SK-N-MC (cell line): ENCODE data around the gene TAS2R60.
"Not testable (repeated sequence)": the region's sequence is repeated elsewhere in the genome, so short reads cannot be mapped to it uniquely, and the experiment has no call there.

Source experiments
- DNase-seq: peaks from one replicate; pipeline ENCODE4 v3.0.0-alpha.2; 2011; ENCODE audit warnings: low read depth, low spot score
- H3K27ac ChIP-seq: fragments of 200-600 bp; sonication (generic); 2 replicates; pipeline ENCODE4 v1.5.1; 2016; ENCODE audit warnings: mixed run types
- H3K36me3 ChIP-seq: fragments of 200-600 bp; sonication (generic); 2 replicates; pipeline ENCODE4 v1.6.1; 2017; ENCODE audit warnings: antibody characterized with exemption, low read length, mixed read lengths; ENCODE audit not compliant: insufficient read depth
- H3K4me3 ChIP-seq: fragments of 200-600 bp; sonication (generic); 2 replicates; pipeline ENCODE4 v1.5.1; 2016
- H3K9ac ChIP-seq: fragments of 200-600 bp; sonication (generic); 2 replicates; pipeline ENCODE4 v1.8.0; 2017; ENCODE audit warnings: mixed run types, mixed read lengths; ENCODE audit not compliant: insufficient read length
- H3K9me3 ChIP-seq: fragments of 200-600 bp; sonication (generic); 2 replicates; pipeline ENCODE4 v1.6.1; 2017; ENCODE audit warnings: low read depth, mild to moderate bottlenecking, antibody characterized with exemption, low read length, moderate library complexity, mixed read lengths
- EZH2 ChIP-seq: fragments of 200-600 bp; sonication (generic); IDR thresholded peaks from one replicate; pipeline ENCODE4 v1.6.1; 2017; ENCODE audit warnings: antibody characterized with exemption
- FOXP2 ChIP-seq: optimal IDR thresholded peaks from 2 replicates; pipeline ENCODE3; 2011; ENCODE audit warnings: mild to moderate bottlenecking, moderate library complexity; ENCODE audit not compliant: insufficient read depth; ENCODE audit errors: extremely low read length, control extremely low read depth
- POLR2AphosphoS5 ChIP-seq: IDR thresholded peaks from 2 replicates; pipeline ENCODE4 v1.6.1; 2012; ENCODE audit warnings: mild to moderate bottlenecking, low read depth, low read length, borderline replicate concordance

Gene TAS2R60

DNA sequence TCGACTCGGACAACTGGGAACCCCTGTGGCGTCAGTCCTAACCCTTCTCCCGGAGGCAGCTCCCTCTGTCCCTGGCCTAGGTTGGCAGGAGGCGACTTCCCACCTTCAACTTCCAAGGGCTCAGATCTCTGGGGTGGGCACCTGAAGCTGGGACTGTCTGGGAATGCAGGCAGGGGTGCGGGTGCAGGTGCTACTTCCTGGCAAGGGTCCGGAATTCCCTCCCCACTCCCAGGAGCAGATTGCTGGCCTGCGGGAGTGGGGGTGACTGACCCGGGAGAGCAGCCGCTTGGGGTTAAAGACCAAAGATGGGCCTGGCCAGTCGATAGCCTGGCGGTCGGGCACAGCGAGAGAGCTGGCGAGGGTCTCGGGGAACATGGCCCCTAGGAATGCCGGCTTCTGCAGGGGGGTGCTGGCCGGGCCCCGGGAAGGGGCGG, 35.0 kb upstream of the TAS2R60 start:
- Histone ChIP-seq H3K4me3 (no peak overlapping the region), H3K27ac (no peak overlapping the region), H3K9me3 (no peaks in the 10 kb centered on the region), H3K9ac (no peak overlapping the region), H3K36me3 (no peaks in the 10 kb centered on the region)
- TF ChIP-seq FOXP2 (no peak), EZH2 (no peak), POLR2AphosphoS5 (no peak)
- DNase-seq, result no peak

DNA sequence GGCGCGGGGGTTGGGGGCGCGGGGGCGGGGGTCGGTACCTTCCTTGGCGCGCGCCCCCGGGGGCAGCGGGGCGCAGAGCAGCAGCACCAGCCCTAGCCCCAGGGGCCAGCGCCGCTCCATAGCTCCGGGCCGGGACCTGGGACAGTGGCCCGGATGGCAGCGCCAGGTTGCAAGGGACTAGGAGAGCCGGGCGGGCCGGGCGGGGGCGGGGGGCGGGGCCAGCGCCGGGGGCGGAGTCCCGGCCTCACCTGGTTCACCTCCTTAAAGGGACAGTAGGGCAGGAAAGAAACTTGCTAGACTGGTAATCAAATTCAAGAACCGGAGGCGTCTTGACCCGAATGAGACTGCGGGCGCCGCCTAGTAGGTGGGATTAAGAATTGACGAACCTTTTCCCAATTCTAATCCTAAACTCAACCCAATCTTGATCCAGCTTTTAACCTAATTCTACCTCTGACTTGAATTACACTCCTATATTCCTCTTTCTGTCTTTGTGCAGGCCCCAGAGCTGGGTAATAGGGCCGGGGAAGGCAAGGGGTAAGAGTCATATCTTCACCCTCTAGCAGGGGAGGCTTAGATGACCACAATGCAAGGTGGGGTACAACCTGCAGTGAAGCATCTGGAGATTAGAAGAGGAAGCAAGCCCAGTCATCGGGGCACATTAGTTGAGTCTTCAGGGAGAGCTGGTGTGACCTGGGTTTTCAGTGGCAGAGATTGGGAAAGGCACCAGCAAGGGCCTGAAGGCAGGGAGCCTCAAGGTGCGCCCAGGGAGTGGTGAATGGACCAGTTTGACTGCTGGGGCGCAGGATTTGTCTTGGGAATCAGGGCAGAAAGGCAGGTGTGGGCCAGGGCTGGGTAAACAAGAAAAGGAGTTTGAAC, 34.3 kb upstream of the TAS2R60 start, which contains the start of gene EPHA1:
TSS of gene EPHA1 (minus strand) at position 171 of the 876 bp plus-strand sequence. CDS start at position 120, 51 bp downstream.
- no peak within 1 kb of the TSS for H3K4me3 ChIP-seq
- TF ChIP-seq EZH2 (no peak), POLR2AphosphoS5 (no peak), FOXP2 (no peak)
- no peaks in the 10 kb centered on the region for H3K9me3 ChIP-seq
- H3K9ac ChIP-seq, result no peak within 1 kb of the TSS
- H3K27ac ChIP-seq, result no peak within 1 kb of the TSS
- H3K36me3 ChIP-seq, result no peaks in the 10 kb centered on the region
- no peak for DNase-seq

DNA sequence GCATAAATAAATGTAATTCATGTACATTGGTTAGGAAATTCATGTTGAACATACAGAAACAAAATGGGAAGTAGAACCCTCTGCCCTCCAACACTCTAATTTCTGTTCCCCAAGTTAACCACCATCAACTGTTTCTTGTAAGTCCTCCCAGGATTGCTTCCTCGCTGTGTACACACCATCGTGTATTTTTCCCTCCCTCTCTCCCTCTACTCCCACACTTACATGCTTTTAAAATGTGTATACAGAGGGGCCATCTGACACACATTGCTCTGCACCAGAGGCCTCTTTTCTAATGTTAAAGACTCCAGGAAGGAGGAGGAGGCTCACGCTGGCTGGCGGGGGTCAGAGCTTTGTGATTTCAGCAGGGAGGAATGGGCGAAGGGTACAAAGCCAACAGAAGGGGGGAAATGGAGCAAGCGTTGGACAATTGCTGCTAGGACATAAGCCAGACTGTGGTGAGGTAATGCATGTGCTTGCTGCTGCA, 32.7 kb upstream of the TAS2R60 start:
- Histone ChIP-seq H3K27ac (no peak overlapping the region), H3K9ac (peak overlapping the region; percentile 14), H3K4me3 (peak overlapping the region; percentile 17; the same call in 1 of the 2 replicates)

DNA sequence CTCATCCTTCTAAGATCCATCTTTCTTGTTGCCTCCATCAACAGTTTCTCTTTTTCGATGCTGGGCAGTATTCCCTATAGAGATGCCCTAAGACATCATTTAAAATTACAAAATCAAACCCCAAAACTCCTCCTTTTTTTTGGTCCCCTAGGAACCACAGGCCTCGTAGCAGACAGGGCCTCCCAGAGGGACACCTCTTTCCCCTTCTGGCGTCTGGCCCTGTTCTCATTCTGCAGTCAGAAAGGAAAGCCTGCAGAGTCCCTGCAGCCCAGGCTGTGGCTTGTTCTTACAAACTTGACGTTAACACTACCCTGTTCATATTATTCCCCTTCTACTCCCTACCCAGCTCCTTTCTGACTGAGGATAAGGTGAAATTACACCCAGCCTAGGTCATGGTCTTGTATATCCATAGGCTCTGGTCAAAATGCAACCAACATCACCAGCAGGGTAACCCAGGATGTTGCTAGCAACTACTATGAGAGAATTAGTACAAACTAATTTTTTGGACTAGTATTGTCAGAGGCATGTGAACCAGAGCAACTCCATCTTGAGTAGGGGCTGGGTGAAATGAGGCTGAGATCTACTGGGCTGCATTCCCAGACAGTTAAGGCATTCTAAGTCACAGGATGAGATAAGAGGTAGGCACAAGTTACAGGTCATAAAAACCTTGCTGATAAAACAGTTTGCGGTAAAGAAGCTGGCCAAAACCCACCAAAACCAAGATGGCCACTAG, 31.1 kb upstream of the TAS2R60 start:
- Histone ChIP-seq H3K4me3 (no peak overlapping the region), H3K9me3 (no peaks in the 10 kb centered on the region), H3K27ac (no peak overlapping the region), H3K36me3 (no peaks in the 10 kb centered on the region), H3K9ac (no peak overlapping the region)
- TF ChIP-seq EZH2, result no peak
- no peak for TF ChIP-seq POLR2AphosphoS5
- no peak for TF ChIP-seq FOXP2
- no peak for DNase-seq

More for the DNA sequence above, 32.7 kb upstream of the TAS2R60 start:
- no peaks in the 10 kb centered on the region for H3K9me3 ChIP-seq
- no peak for DNase-seq
- H3K36me3 ChIP-seq, result no peaks in the 10 kb centered on the region
- TF ChIP-seq FOXP2 (no peak), EZH2 (no peak), POLR2AphosphoS5 (no peak)

DNA sequence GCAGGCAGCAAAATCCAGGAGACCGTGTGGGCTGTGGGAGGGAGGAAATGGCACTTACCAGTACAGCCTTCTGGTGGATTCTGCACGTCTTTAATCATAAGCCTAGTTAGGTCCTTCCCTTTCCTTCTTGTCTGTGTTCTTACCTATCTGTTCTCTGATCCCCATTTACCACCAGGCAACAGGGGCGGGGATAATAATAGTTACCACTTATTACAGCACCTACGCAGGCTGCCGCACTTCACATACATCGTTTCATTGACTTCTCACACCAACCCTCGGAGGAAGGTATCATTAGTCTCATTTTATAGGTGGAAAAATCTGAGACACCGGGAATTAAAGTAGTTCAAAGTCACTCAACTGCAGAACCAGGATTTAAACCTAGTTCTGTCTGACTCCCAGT, 30.1 kb upstream of the TAS2R60 start:
- Histone ChIP-seq H3K9ac (no peak overlapping the region), H3K27ac (no peak overlapping the region), H3K36me3 (no peaks in the 10 kb centered on the region), H3K4me3 (no peak overlapping the region), H3K9me3 (no peaks in the 10 kb centered on the region)
- DNase-seq, result no peak
- TF ChIP-seq FOXP2, result no peak
- no peak for TF ChIP-seq EZH2
- no peak for TF ChIP-seq POLR2AphosphoS5

DNA sequence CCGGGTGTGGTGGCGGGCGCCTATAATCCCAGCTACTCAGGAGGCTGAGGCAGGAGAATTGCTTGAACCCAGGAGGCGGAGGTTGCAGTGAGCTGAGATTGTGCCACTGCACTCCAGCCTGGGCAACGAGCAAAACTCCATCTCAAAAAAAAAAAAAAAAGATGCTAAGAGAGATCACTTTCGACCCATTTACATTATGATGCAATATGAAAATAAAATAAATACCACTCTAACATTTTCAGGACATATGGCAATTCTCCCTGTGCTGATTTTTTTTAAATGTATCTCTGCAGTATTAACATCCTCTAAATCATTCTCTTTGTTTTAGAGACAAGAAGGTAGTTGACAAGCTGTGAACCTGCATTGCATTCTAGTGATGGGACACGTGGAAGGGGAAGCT, 28.0 kb upstream of the TAS2R60 start:
- not testable (repeated sequence) for H3K9me3 ChIP-seq

DNA sequence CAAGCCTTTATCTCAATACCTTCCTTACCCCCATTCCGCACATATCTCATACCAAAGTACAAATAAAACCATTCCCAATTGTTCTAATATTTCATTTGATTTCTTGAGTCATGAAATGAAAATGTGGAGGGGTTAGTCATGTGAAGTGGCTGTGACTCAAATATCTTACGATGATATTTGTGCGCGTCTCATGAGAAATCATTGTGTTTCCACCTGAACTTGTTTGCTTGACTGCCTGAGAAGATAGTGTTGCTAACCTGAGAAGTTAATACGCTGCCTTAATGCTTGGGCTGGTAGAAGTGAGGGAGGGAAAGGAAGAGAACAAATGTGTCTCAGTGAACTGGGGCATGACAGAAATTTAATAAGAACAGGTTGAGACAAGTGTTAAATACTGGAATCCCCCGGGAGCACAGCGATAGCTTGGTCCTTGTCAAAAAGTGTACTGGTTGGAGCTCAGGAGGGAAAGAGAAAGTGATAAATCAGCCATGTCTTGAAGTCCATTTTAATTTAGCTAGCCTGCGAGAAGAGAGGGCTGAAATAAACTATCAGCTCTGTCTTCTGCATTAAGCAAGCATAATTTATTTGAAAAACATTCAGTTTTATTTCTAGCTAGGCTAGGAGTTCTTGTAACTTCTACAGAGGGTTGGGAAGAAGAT, 27.4 kb upstream of the TAS2R60 start:
- TF ChIP-seq POLR2AphosphoS5 (no peak), EZH2 (no peak), FOXP2 (no peak)
- Histone ChIP-seq H3K36me3 (no peaks in the 10 kb centered on the region), H3K9ac (no peak overlapping the region), H3K9me3 (no peaks in the 10 kb centered on the region), H3K4me3 (no peak overlapping the region), H3K27ac (no peak overlapping the region)
- no peak for DNase-seq

More for the DNA sequence above, 28.0 kb upstream of the TAS2R60 start:
- H3K4me3 ChIP-seq, H3K36me3 ChIP-seq, H3K9ac ChIP-seq, DNase-seq, H3K27ac ChIP-seq: not testable (repeated sequence)

DNA sequence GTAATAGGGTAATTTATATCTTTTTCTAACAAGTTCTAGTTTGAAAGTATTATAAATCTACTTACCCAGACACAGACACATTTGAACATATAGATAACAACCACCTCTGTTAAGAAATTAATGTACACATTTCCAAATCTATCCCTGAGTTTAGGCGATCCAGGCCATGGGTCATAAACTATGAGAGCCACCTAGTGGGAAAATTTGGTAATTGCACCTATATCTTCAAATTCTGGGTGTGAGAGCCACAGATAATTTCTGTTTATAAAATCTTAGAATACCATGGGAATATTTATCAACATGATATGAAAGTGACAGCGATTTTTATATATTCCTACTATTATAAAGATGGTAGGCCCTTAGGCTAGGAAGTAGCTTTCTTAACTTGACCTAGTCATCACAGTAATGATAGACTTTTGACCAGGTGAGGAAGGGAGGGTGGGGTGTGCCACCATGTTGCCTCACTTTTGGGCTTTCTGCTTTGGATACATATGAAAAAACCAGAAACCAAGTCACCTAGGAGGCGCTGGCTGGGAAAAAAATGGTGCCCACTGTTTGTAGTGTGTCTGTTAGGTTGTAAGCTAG, 26.6 kb upstream of the TAS2R60 start:
- Histone ChIP-seq H3K4me3 (no peak overlapping the region), H3K27ac (no peak overlapping the region), H3K9ac (no peak overlapping the region), H3K36me3 (no peaks in the 10 kb centered on the region), H3K9me3 (no peaks in the 10 kb centered on the region)
- no peak for TF ChIP-seq FOXP2
- DNase-seq, result peak; percentile 40
